HepG2 (cell line): ENCODE measurements around the gene KIF22. TPM values are rescaled to one million over a fixed set of nuclear protein-coding genes. Genes with fewer than 3 reads are reported as not detected.

ENCODE experiments used
- AHR ChIP-seq: IDR thresholded peaks from 2 replicates; pipeline ENCODE4 v1.6.1; 2018; ENCODE audit warnings: missing genetic modification reagents, missing compliant biosample characterization
- ARID2 ChIP-seq: sonication (generic); formaldehyde crosslinking; IDR thresholded peaks from 2 replicates; pipeline ENCODE4 v1.8.1; 2022; ENCODE audit warnings: mild to moderate bottlenecking, missing genetic modification reagents, borderline replicate concordance
- CREB1 ChIP-seq, 2 experiments: fragments of 450-650 bp in 1 of 2; IDR thresholded peaks; 2 replicates each; pipeline ENCODE4 v1.6.1; 2016 to 2017; ENCODE audit warnings: control low read depth in 1 of 2, mild to moderate bottlenecking in 1 of 2, missing compliant biosample characterization in 1 of 2, missing genetic modification characterization in 1 of 2
- HMG20B ChIP-seq: conservative IDR thresholded peaks from 2 replicates; pipeline ENCODE4 v1.6.1; 2016; ENCODE audit warnings: missing genetic modification reagents, missing compliant biosample characterization
- MBNL3 ChIP-seq: fragments of 250-450 bp; sonication (Bioruptor Pico); conservative IDR thresholded peaks from 2 replicates; pipeline ENCODE4 v1.8.0; 2022; ENCODE audit warnings: mild to moderate bottlenecking, inconsistent platforms
- THAP11 ChIP-seq: IDR thresholded peaks from 2 replicates; pipeline ENCODE4 v1.6.1; 2016; ENCODE audit warnings: missing biosample characterization, missing genetic modification reagents
- TRIM24 ChIP-seq: sonication (generic); formaldehyde crosslinking; IDR thresholded peaks from 2 replicates; pipeline ENCODE4 v1.8.0; 2022; ENCODE audit warnings: mild to moderate bottlenecking, missing genetic modification reagents
- ZKSCAN1 ChIP-seq: fragments of 150-350 bp; IDR thresholded peaks from 2 replicates; pipeline ENCODE4 v1.6.1; 2014; ENCODE audit warnings: low read length
- ZNF232 ChIP-seq: sonication (generic); formaldehyde crosslinking; IDR thresholded peaks from 2 replicates; pipeline ENCODE4 v1.4.0; 2020; ENCODE audit warnings: missing genetic modification reagents, borderline replicate concordance
- ZNF713 ChIP-seq: sonication (generic); formaldehyde crosslinking; IDR thresholded peaks from 2 replicates; pipeline ENCODE4 v1.4.0; 2020; ENCODE audit warnings: mild to moderate bottlenecking, missing genetic modification reagents
- polyA plus RNA-seq, 8 experiments: library from polyadenylated mRNA; depleted of rRNA in 3 of 8; stranded (reverse) in 7 of 8; unstranded in 1 of 8; fragments of >200 nt; fragmentation: Illumina TruSeq in 4 of 8; extraction: Trizol in 4 of 8; gene quantifications; 2 replicates each; pipeline versions ENCODE4 v1.2.1 to v1.2.3, GENCODE V29; 2011 to 2016; ENCODE audit warnings: low read depth in 4 of 8, missing spikeins in 1 of 8, mixed read lengths in 1 of 8; ENCODE audit not compliant: insufficient read depth in 1 of 8
- total RNA-seq, 5 experiments: library from RNA; depleted of rRNA; stranded (reverse); fragments of >200 nt; fragmentation: Illumina TruSeq; extraction: Trizol; gene quantifications; 2 replicates each; pipeline ENCODE4 v1.2.3, GENCODE V29; 2016; ENCODE audit warnings: low read depth in 1 of 5
- TF ChIP-seq, protein P1 (sequence below): sonication (generic); formaldehyde crosslinking; IDR thresholded peaks from 2 replicates; pipeline ENCODE4 v1.5.0; 2020; ENCODE audit warnings: mild to moderate bottlenecking, missing genetic modification reagents
- TF ChIP-seq, protein P2 (sequence below): sonication (generic); formaldehyde crosslinking; IDR thresholded peaks from 2 replicates; pipeline ENCODE4 v1.5.0; 2020; ENCODE audit warnings: mild to moderate bottlenecking, missing genetic modification reagents
- TF ChIP-seq, protein P3 (sequence below): fragments of 450-650 bp; IDR thresholded peaks from 2 replicates; pipeline ENCODE4 v1.6.1; 2016
- TF ChIP-seq, protein P4 (sequence below): sonication (generic); formaldehyde crosslinking; IDR thresholded peaks from 2 replicates; pipeline ENCODE4 v1.5.0; 2020; ENCODE audit warnings: mild to moderate bottlenecking, missing genetic modification reagents
- TF ChIP-seq, protein P5 (sequence below): sonication (generic); formaldehyde crosslinking; IDR thresholded peaks from 2 replicates; pipeline ENCODE4 v1.8.1; 2022; ENCODE audit warnings: mild to moderate bottlenecking, missing genetic modification reagents
- TF ChIP-seq, protein P6 (sequence below): sonication (generic); formaldehyde crosslinking; IDR thresholded peaks from 2 replicates; pipeline ENCODE4 v1.4.0; 2020; ENCODE audit warnings: missing genetic modification reagents

The KIF22 gene
- total and polyA plus RNA-seq, 2 of the 13 experiments (the other 11 are each of a cell fraction or from before 2014, with no cell fraction given) = 95.8 to 118 TPM

DNA sequence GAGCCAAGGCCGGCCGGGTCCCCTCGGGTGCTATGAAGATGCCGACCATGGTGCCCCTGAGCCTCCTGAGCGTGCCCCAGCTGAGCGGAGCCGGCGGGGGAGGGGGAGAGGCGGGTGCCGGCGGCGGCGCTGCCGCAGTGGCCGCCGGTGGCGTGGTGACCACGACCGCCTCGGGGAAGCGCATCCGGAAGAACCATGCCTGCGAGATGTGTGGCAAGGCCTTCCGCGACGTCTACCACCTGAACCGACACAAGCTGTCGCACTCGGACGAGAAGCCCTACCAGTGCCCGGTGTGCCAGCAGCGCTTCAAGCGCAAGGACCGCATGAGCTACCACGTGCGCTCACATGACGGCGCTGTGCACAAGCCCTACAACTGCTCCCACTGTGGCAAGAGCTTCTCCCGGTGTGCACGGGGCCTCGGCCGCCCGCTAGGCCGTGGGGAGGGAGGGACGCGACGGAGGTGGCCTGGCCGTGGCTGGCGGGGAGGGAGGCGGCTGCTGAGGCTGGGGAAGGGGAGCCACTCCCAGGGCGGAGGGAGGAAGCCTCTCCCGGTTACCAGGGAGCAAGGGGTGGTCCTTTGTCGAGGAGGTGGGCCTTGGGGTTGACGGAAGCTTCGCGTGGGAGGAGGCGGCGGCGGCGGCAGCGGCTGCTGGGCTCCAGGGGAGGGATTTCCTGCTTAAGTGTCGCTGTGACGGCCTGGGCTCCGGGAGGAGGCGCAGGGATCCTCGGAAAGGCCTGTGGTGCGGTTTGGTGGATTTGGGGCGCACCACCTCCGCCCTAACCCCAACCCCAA, 17.1 kb downstream of the KIF22 start (continued):
- peak; percentile 99 for TF ChIP-seq ARID2 (CRISPR knock-in tag)
- TF ChIP-seq ZNF713 (CRISPR knock-in tag) = peak; percentile 79; the same call in 1 of the 2 replicates
- peak; percentile 100 for TF ChIP-seq ZNF232 (CRISPR knock-in tag)
- TF ChIP-seq, protein P1, sequence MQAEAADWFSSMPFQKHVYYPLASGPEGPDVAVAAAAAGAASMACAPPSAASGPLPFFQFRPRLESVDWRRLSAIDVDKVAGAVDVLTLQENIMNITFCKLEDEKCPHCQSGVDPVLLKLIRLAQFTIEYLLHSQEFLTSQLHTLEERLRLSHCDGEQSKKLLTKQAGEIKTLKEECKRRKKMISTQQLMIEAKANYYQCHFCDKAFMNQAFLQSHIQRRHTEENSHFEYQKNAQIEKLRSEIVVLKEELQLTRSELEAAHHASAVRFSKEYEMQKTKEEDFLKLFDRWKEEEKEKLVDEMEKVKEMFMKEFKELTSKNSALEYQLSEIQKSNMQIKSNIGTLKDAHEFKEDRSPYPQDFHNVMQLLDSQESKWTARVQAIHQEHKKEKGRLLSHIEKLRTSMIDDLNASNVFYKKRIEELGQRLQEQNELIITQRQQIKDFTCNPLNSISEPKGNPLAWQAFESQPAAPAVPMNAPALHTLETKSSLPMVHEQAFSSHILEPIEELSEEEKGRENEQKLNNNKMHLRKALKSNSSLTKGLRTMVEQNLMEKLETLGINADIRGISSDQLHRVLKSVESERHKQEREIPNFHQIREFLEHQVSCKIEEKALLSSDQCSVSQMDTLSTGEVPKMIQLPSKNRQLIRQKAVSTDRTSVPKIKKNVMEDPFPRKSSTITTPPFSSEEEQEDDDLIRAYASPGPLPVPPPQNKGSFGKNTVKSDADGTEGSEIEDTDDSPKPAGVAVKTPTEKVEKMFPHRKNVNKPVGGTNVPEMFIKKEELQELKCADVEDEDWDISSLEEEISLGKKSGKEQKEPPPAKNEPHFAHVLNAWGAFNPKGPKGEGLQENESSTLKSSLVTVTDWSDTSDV = peak; percentile 99
- TF ChIP-seq, protein P2, sequence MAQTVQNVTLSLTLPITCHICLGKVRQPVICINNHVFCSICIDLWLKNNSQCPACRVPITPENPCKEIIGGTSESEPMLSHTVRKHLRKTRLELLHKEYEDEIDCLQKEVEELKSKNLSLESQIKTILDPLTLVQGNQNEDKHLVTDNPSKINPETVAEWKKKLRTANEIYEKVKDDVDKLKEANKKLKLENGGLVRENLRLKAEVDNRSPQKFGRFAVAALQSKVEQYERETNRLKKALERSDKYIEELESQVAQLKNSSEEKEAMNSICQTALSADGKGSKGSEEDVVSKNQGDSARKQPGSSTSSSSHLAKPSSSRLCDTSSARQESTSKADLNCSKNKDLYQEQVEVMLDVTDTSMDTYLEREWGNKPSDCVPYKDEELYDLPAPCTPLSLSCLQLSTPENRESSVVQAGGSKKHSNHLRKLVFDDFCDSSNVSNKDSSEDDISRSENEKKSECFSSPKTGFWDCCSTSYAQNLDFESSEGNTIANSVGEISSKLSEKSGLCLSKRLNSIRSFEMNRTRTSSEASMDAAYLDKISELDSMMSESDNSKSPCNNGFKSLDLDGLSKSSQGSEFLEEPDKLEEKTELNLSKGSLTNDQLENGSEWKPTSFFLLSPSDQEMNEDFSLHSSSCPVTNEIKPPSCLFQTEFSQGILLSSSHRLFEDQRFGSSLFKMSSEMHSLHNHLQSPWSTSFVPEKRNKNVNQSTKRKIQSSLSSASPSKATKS (CRISPR knock-in tag) = peak; percentile 97; the same call in 1 of the 2 replicates
- TF ChIP-seq ZKSCAN1 = no peak
- TF ChIP-seq, protein P3, sequence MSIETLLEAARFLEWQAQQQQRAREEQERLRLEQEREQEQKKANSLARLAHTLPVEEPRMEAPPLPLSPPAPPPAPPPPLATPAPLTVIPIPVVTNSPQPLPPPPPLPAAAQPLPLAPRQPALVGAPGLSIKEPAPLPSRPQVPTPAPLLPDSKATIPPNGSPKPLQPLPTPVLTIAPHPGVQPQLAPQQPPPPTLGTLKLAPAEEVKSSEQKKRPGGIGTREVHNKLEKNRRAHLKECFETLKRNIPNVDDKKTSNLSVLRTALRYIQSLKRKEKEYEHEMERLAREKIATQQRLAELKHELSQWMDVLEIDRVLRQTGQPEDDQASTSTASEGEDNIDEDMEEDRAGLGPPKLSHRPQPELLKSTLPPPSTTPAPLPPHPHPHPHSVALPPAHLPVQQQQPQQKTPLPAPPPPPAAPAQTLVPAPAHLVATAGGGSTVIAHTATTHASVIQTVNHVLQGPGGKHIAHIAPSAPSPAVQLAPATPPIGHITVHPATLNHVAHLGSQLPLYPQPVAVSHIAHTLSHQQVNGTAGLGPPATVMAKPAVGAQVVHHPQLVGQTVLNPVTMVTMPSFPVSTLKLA = peak; percentile 88
- peak; percentile 81 for TF ChIP-seq THAP11 (CRISPR knock-in tag)
- TF ChIP-seq MBNL3 (CRISPR knock-in tag) = no peak
- TF ChIP-seq, protein P4, sequence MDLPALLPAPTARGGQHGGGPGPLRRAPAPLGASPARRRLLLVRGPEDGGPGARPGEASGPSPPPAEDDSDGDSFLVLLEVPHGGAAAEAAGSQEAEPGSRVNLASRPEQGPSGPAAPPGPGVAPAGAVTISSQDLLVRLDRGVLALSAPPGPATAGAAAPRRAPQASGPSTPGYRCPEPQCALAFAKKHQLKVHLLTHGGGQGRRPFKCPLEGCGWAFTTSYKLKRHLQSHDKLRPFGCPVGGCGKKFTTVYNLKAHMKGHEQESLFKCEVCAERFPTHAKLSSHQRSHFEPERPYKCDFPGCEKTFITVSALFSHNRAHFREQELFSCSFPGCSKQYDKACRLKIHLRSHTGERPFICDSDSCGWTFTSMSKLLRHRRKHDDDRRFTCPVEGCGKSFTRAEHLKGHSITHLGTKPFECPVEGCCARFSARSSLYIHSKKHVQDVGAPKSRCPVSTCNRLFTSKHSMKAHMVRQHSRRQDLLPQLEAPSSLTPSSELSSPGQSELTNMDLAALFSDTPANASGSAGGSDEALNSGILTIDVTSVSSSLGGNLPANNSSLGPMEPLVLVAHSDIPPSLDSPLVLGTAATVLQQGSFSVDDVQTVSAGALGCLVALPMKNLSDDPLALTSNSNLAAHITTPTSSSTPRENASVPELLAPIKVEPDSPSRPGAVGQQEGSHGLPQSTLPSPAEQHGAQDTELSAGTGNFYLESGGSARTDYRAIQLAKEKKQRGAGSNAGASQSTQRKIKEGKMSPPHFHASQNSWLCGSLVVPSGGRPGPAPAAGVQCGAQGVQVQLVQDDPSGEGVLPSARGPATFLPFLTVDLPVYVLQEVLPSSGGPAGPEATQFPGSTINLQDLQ (CRISPR knock-in tag) = no peak; the same call in none of the 2 replicates
- TF ChIP-seq TRIM24 = no peak
- TF ChIP-seq CREB1 (IDR thresholded peaks at IDR 0.05) = 0 out of 2 replicates have a peak, but pooled peaks have one; percentile 26
- TF ChIP-seq CREB1 (CRISPR knock-in tag; IDR thresholded peaks at IDR 0.05) = no peak
- TF ChIP-seq, protein P5, sequence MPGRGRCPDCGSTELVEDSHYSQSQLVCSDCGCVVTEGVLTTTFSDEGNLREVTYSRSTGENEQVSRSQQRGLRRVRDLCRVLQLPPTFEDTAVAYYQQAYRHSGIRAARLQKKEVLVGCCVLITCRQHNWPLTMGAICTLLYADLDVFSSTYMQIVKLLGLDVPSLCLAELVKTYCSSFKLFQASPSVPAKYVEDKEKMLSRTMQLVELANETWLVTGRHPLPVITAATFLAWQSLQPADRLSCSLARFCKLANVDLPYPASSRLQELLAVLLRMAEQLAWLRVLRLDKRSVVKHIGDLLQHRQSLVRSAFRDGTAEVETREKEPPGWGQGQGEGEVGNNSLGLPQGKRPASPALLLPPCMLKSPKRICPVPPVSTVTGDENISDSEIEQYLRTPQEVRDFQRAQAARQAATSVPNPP (CRISPR knock-in tag) = peak; percentile 56; the same call in 1 of the 2 replicates
- no peak; the same call in 1 of the 2 replicates for TF ChIP-seq HMG20B (CRISPR knock-in tag)
- peak; percentile 98; the same call in 1 of the 2 replicates for TF ChIP-seq AHR (CRISPR knock-in tag)
- TF ChIP-seq, protein P6, sequence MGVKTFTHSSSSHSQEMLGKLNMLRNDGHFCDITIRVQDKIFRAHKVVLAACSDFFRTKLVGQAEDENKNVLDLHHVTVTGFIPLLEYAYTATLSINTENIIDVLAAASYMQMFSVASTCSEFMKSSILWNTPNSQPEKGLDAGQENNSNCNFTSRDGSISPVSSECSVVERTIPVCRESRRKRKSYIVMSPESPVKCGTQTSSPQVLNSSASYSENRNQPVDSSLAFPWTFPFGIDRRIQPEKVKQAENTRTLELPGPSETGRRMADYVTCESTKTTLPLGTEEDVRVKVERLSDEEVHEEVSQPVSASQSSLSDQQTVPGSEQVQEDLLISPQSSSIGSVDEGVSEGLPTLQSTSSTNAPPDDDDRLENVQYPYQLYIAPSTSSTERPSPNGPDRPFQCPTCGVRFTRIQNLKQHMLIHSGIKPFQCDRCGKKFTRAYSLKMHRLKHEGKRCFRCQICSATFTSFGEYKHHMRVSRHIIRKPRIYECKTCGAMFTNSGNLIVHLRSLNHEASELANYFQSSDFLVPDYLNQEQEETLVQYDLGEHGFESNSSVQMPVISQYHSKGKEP (CRISPR knock-in tag) = peak; percentile 93; the same call in 1 of the 2 replicates
